Right lobe of liver (tissue), 4 donors: ENCODE data around the gene CERK.

Source experiments
- CTCF ChIP-seq, 4 donors: fragments of 200-600 bp in 3 of 4; fragments of 450-650 bp in 1 of 4; IDR thresholded peaks; one replicate each; pipeline versions ENCODE4 v1.5.1 to v1.8.0; 2016 to 2022; ENCODE audit warnings: antibody characterized with exemption in 4 of 4, mild to moderate bottlenecking in 2 of 4
- POLR2A ChIP-seq: fragments of 450-650 bp; IDR thresholded peaks from one replicate; pipeline ENCODE4 v1.6.1; 2017; ENCODE audit warnings: antibody characterized with exemption, mild to moderate bottlenecking
- donor health status: DM: no; HTN: no; CAD: no.
- donor health status: DM: no; HTN: no; CAD: no.
- donor health status: DM: no; HTN: yes; CAD: no.

- TF ChIP-seq CTCF (IDR thresholded peaks at IDR 0.05), result no peak
- TF ChIP-seq POLR2A, result no peak
These were observed 16.8 kb upstream of the CERK start for GRCh38 chr22:46754826-46755225.
